ENCODE results near the gene UQCRHL. TPM values are rescaled to one million over a fixed set of nuclear protein-coding genes. Genes with fewer than 3 reads are reported as not detected.

Gene UQCRHL
- total RNA-seq, 2 experiments from 2014 or later = 1.7 to 1.9 TPM

GRCh38 chr1:15804060-15804459 is 3.4 kb downstream of the UQCRHL start:
- no peak for DNase-seq
- Mint-ChIP-seq H3K36me3 (ENCODE audit: low read depth) (no peaks in the 10 kb centered on the region), H3K4me3 (no peak overlapping the region), H3K27ac (no peak overlapping the region), H3K4me1 (ENCODE audit: low read depth) (no peaks in the 10 kb centered on the region), H3K27me3 (ENCODE audit: low read depth) (no peaks in the 10 kb centered on the region), H3K9me3 (no peaks in the 10 kb centered on the region)
- CTCF ChIA-PET = interaction anchor here (0.8 to 2.8 kb wide), 7 partner anchors 11 to 252 kb away, joined by 3 to 8 read pairs (median 4); no protein-coding TSS in a partner anchor
- intact Hi-C loops (cut with micrococcal nuclease) = no loop called here

GRCh38 chr1:15803380-15803779 is 4.1 kb downstream of the UQCRHL start:
- Mint-ChIP-seq H3K36me3 (ENCODE audit: low read depth) (no peaks in the 10 kb centered on the region), H3K9me3 (no peaks in the 10 kb centered on the region), H3K4me1 (ENCODE audit: low read depth) (no peaks in the 10 kb centered on the region), H3K4me3 (no peak overlapping the region), H3K27me3 (ENCODE audit: low read depth) (no peaks in the 10 kb centered on the region), H3K27ac (no peak overlapping the region)
- intact Hi-C loops (cut with micrococcal nuclease) = loop anchor here (1.0 kb wide), 3 partner anchors 191 to 253 kb away; no protein-coding TSS in a partner anchor
- CTCF ChIA-PET = interaction anchor here (0.8 to 2.8 kb wide), 7 partner anchors 11 to 252 kb away, joined by 3 to 8 read pairs (median 4); no protein-coding TSS in a partner anchor
- peak; percentile 32 for DNase-seq

GRCh38 chr1:15802234-15802965 is 5.0 kb downstream of the UQCRHL start:
- H3K27ac Mint-ChIP-seq = no peak overlapping the region

GRCh38 chr1:15799928-15800835 is 7.3 kb downstream of the UQCRHL start:
- no peaks in the 10 kb centered on the region for H3K27me3 Mint-ChIP-seq (ENCODE audit: low read depth)
- intact Hi-C loops (cut with micrococcal nuclease) = loop anchor here (10.0 kb wide), 1 partner anchor 385 kb away; no protein-coding TSS in a partner anchor
- H3K9me3 Mint-ChIP-seq = no peaks in the 10 kb centered on the region
- H3K4me1 Mint-ChIP-seq (ENCODE audit: low read depth) = no peaks in the 10 kb centered on the region
- no peak overlapping the region for H3K4me3 Mint-ChIP-seq
- DNase-seq = no peak
- no peaks in the 10 kb centered on the region for H3K36me3 Mint-ChIP-seq (ENCODE audit: low read depth)
- H3K27ac Mint-ChIP-seq = no peak overlapping the region
- CTCF ChIA-PET = interaction anchor here (1.2 kb wide), 1 partner anchor 16 kb away, joined by 5 read pairs; no protein-coding TSS in a partner anchor

More at GRCh38 chr1:15802234-15802965, 5.0 kb downstream of the UQCRHL start:
- H3K4me1 Mint-ChIP-seq (ENCODE audit: low read depth) = no peaks in the 10 kb centered on the region
- DNase-seq = no peak
- H3K4me3 Mint-ChIP-seq = no peak overlapping the region
- no peaks in the 10 kb centered on the region for H3K27me3 Mint-ChIP-seq (ENCODE audit: low read depth)
- H3K9me3 Mint-ChIP-seq = no peaks in the 10 kb centered on the region
- intact Hi-C loops (cut with micrococcal nuclease) = no loop called here
- CTCF ChIA-PET = interaction anchor here (0.6 to 2.8 kb wide), 5 partner anchors 11 to 314 kb away, joined by 3 to 9 read pairs (median 3); no protein-coding TSS in a partner anchor
- H3K36me3 Mint-ChIP-seq (ENCODE audit: low read depth) = no peaks in the 10 kb centered on the region

DNA sequence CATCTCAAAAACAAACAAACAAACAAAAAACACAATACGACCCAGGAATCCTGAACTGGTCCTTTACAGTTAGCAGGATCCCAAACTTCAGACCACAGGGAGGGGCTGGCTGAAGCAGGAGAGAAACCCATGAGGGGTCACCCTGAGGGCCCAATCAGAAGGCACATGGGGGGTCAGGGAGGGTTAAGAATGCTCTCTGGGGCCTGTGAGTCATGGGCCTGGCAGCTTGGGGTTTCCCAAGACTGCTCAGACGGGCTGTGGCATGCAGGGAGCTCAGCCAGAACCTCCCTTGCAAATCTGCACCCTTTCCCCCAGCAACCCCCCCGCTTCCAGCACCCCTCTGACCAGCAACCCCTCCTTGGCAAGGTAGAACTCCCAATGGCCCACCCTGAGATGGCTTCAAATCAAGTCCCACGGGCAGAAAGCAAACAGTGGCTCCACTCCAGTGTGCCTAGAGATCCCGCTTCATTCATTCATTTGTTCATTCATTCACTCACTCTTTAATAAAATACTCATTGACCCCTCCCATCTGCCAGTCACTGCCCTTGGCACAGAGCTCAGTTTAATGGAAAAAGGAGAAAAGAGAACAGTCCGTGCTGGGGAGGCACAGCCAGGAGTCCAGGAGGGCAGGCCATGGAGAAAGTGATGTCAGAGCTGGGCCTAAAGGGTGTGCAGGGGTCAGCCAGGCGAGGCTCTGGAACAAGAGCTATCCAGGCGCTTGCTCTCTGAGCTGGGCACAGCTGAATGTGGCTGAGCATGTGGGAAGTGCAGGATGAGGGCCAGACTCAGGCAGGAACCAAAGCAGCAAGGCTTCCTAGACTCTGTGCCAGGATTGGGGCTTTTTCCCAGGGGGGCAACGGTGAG is 8.2 kb downstream of the UQCRHL start:
- Mint-ChIP-seq H3K4me1 (ENCODE audit: low read depth) (no peaks in the 10 kb centered on the region), H3K27ac (no peak overlapping the region), H3K36me3 (ENCODE audit: low read depth) (no peaks in the 10 kb centered on the region), H3K9me3 (no peaks in the 10 kb centered on the region), H3K4me3 (no peak overlapping the region), H3K27me3 (ENCODE audit: low read depth) (no peaks in the 10 kb centered on the region)
- CTCF ChIA-PET = interaction anchor here (0.7 to 1.2 kb wide), 2 partner anchors 16 to 196 kb away, joined by 3 read pairs; no protein-coding TSS in a partner anchor
- peak; percentile 46 for DNase-seq
- intact Hi-C loops (cut with micrococcal nuclease) = loop anchor here (10.0 kb wide), 1 partner anchor 386 kb away; no protein-coding TSS in a partner anchor

GRCh38 chr1:15797614-15798390 is 9.6 kb downstream of the UQCRHL start:
- intact Hi-C loops (cut with micrococcal nuclease) = loop anchor here (10.0 kb wide), 1 partner anchor 387 kb away; no protein-coding TSS in a partner anchor
- Mint-ChIP-seq H3K27me3 (ENCODE audit: low read depth) (no peaks in the 10 kb centered on the region), H3K27ac (no peak overlapping the region), H3K36me3 (ENCODE audit: low read depth) (no peaks in the 10 kb centered on the region), H3K4me3 (no peak overlapping the region), H3K9me3 (no peaks in the 10 kb centered on the region), H3K4me1 (ENCODE audit: low read depth) (no peaks in the 10 kb centered on the region)
- CTCF ChIA-PET = interaction anchor here (1.8 kb wide), 1 partner anchor 15 kb away, joined by 5 read pairs; no protein-coding TSS in a partner anchor
- no peak for DNase-seq

- CTCF ChIA-PET = interaction anchor here (0.6 to 2.3 kb wide), 4 partner anchors 10 to 390 kb away, joined by 5 to 9 read pairs (median 6); no protein-coding TSS in a partner anchor
- Mint-ChIP-seq H3K27me3 (ENCODE audit: low read depth) (no peaks in the 10 kb centered on the region), H3K36me3 (ENCODE audit: low read depth) (no peaks in the 10 kb centered on the region), H3K27ac (no peak overlapping the region), H3K4me1 (ENCODE audit: low read depth) (peaks cover 2% of the 10 kb centered on the region), H3K9me3 (no peaks in the 10 kb centered on the region), H3K4me3 (no peak overlapping the region)
- intact Hi-C loops (cut with micrococcal nuclease) = loop anchor here (10.0 kb wide), 1 partner anchor 389 kb away; no protein-coding TSS in a partner anchor
- no peak for DNase-seq
These were observed 11.4 kb downstream of the UQCRHL start for GRCh38 chr1:15796086-15796462.

- no peaks in the 10 kb centered on the region for H3K27me3 Mint-ChIP-seq (ENCODE audit: low read depth)
- H3K9me3 Mint-ChIP-seq = no peaks in the 10 kb centered on the region
- CTCF ChIA-PET = interaction anchor here (0.6 to 1.2 kb wide), 7 partner anchors 15 to 219 kb away, joined by 3 to 5 read pairs (median 3); no protein-coding TSS in a partner anchor
- H3K36me3 Mint-ChIP-seq (ENCODE audit: low read depth) = no peaks in the 10 kb centered on the region
- H3K4me3 Mint-ChIP-seq = no peak overlapping the region
- H3K27ac Mint-ChIP-seq = no peak overlapping the region
- DNase-seq = no peak
- peaks cover 2% of the 10 kb centered on the region for H3K4me1 Mint-ChIP-seq (ENCODE audit: low read depth)
- intact Hi-C loops (cut with micrococcal nuclease) = no loop called here
These were observed 18.7 kb downstream of the UQCRHL start for GRCh38 chr1:15788624-15789301.

DNA sequence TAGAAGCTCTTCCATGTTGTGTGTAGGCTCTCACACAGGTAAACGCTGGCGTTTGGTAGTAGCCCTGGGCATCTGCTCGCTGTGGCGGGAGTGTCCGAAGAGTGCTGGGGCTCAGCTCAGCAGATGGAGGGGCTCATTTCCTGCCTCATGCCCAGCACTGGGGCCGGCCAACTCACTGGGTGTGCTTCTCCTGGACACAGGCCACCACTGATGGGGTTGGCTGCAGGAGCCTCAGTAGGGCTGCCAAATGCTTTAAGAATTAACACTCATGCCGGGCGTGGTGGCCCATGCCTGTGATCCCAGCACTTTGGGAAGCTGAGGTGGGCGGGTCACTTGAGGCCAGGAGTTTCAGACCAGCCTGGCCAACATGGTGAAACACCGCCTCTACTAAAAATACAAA is 20.9 kb downstream of the UQCRHL start:
- H3K27ac Mint-ChIP-seq = no peak overlapping the region
- CTCF ChIA-PET = interaction anchor here (1.6 kb wide), 1 partner anchor 223 kb away, joined by 4 read pairs; no protein-coding TSS in a partner anchor
- H3K4me1 Mint-ChIP-seq (ENCODE audit: low read depth) = no peaks in the 10 kb centered on the region

DNA sequence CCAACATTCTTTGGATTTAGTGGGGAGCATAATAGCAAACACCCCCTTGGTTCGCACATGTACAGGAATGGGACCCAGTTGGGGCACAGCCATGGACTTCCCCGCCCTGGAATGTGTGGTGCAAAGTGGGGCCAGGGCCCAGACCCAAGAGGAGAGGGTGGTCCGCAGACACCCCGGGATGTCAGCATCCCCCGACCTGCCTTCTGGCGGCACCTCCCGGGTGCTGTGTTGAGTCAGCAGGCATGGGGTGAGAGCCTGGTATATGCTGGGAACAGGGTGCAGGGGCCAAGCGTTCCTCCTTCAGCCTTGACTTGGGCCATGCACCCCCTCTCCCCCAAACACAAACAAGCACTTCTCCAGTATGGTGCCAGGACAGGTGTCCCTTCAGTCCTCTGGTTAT is 21.8 kb downstream of the UQCRHL start:
- Mint-ChIP-seq H3K4me1 (ENCODE audit: low read depth) (no peaks in the 10 kb centered on the region), H3K9me3 (no peaks in the 10 kb centered on the region), H3K4me3 (no peak overlapping the region), H3K27me3 (ENCODE audit: low read depth) (no peaks in the 10 kb centered on the region), H3K27ac (no peak overlapping the region), H3K36me3 (ENCODE audit: low read depth) (no peaks in the 10 kb centered on the region)
- no peak for DNase-seq
- intact Hi-C loops (cut with micrococcal nuclease) = no loop called here
- CTCF ChIA-PET = no interaction called here

More for the DNA sequence above, 20.9 kb downstream of the UQCRHL start:
- Mint-ChIP-seq H3K36me3 (ENCODE audit: low read depth) (no peaks in the 10 kb centered on the region), H3K27me3 (ENCODE audit: low read depth) (no peaks in the 10 kb centered on the region), H3K9me3 (no peaks in the 10 kb centered on the region), H3K4me3 (no peak overlapping the region)
- intact Hi-C loops (cut with micrococcal nuclease) = no loop called here
- DNase-seq = no peak
